CD14-positive monocyte (primary cell): ENCODE measurements around the gene TIMM50. TPM values are rescaled to one million over a fixed set of nuclear protein-coding genes. Genes with fewer than 3 reads are reported as not detected.
A peak's percentile ranks its signal among the peaks of the same experiment; 100 is the strongest.

Source experiments
- DNase-seq, 3 donors: peaks; one replicate each; pipeline ENCODE4 v3.0.0-alpha.2; 2011 to 2022
- H2AFZ ChIP-seq: 2 replicates; pipeline ENCODE4 v1.6.0; 2012; ENCODE audit warnings: mild to moderate bottlenecking, low read depth, low read length, inconsistent platforms; ENCODE audit not compliant: insufficient read depth, poor library complexity, severe bottlenecking
- H3K27ac ChIP-seq, 2 donors: 1 replicate in 1 of 2; 2 replicates in 1 of 2; pipeline ENCODE4 v1.5.1; 2012 to 2013; ENCODE audit warnings: low read length in 2 of 2, control low read depth in 1 of 2, inconsistent platforms in 1 of 2, low read depth in 1 of 2, mild to moderate bottlenecking in 1 of 2
- H3K27me3 ChIP-seq, 2 donors: one replicate each; pipeline versions ENCODE4 v1.6.0 to v1.6.1; 2011 to 2013; ENCODE audit warnings: low read length in 2 of 2; ENCODE audit not compliant: control insufficient read depth in 2 of 2, insufficient read depth in 2 of 2
- H3K36me3 ChIP-seq, 2 donors: replicated peaks in 1 of 2; 1 replicate in 1 of 2; 2 replicates in 1 of 2; pipeline versions ENCODE4 v1.5.1 to v1.6.1; 2012 to 2013; ENCODE audit warnings: low read length in 2 of 2, control low read depth in 1 of 2, inconsistent platforms in 1 of 2, mild to moderate bottlenecking in 1 of 2; ENCODE audit not compliant: insufficient read depth in 2 of 2, control insufficient read depth in 1 of 2
- H3K4me1 ChIP-seq, 2 donors: 1 replicate in 1 of 2; 2 replicates in 1 of 2; pipeline versions ENCODE4 v1.5.1 to v1.6.1; 2012 to 2013; ENCODE audit warnings: low read length in 2 of 2, control low read depth in 1 of 2, inconsistent platforms in 1 of 2, mild to moderate bottlenecking in 1 of 2, moderate library complexity in 1 of 2; ENCODE audit not compliant: insufficient read depth in 2 of 2, control insufficient read depth in 1 of 2
- H3K4me2 ChIP-seq: replicated peaks from 2 replicates; pipeline ENCODE3; 2012; ENCODE audit warnings: low read length, moderate library complexity, mild to moderate bottlenecking; ENCODE audit not compliant: poor library complexity, severe bottlenecking; ENCODE audit errors: extremely low read depth
- H3K4me3 ChIP-seq, 3 experiments: fragments of 200-600 bp in 1 of 3; sonication (generic) in 1 of 3; replicated peaks in 1 of 3; 1 replicate in 2 of 3; 2 replicates in 1 of 3; pipeline ENCODE4 v1.5.1; 2011 to 2013; ENCODE audit warnings: low read length in 3 of 3, mild to moderate bottlenecking in 3 of 3, control low read depth in 2 of 3, low read depth in 2 of 3, inconsistent platforms in 1 of 3, moderate library complexity in 1 of 3
- H3K79me2 ChIP-seq: 2 replicates; pipeline ENCODE4 v1.6.0; 2012; ENCODE audit warnings: mild to moderate bottlenecking, control low read depth, inconsistent platforms, low read length, moderate library complexity; ENCODE audit not compliant: insufficient read depth
- H3K9ac ChIP-seq: 2 replicates; pipeline ENCODE4 v1.6.0; 2017; ENCODE audit warnings: low read length, mild to moderate bottlenecking; ENCODE audit not compliant: insufficient read depth, poor library complexity, severe bottlenecking
- H3K9me3 ChIP-seq, 2 donors: replicated peaks in 1 of 2; 1 replicate in 1 of 2; 2 replicates in 1 of 2; pipeline versions ENCODE4 v1.5.1 to v1.6.1; 2012 to 2013; ENCODE audit warnings: low read length in 2 of 2, control low read depth in 1 of 2; ENCODE audit not compliant: control insufficient read depth in 1 of 2, insufficient read depth in 1 of 2
- H4K20me1 ChIP-seq: 2 replicates; pipeline ENCODE4 v1.6.0; 2012; ENCODE audit warnings: mild to moderate bottlenecking, low read length, control low read depth, moderate library complexity; ENCODE audit not compliant: insufficient read depth
- H3K27ac Mint-ChIP-seq, 7 donors: one replicate each; pipeline ENCODE4 v1.8.0; 2020; ENCODE audit warnings: mild to moderate bottlenecking in 7 of 7, mixed read lengths in 7 of 7, moderate library complexity in 6 of 7, inconsistent platforms in 2 of 7
- H3K27me3 Mint-ChIP-seq, 3 donors: one replicate each; pipeline ENCODE4 v1.8.0; 2021 to 2022; ENCODE audit warnings: low read depth in 3 of 3, mild to moderate bottlenecking in 3 of 3, mixed read lengths in 3 of 3, moderate library complexity in 3 of 3, inconsistent platforms in 1 of 3
- H3K36me3 Mint-ChIP-seq, 2 donors: one replicate each; pipeline ENCODE4 v1.8.0; 2020; ENCODE audit warnings: mixed read lengths in 2 of 2, inconsistent platforms in 1 of 2, mild to moderate bottlenecking in 1 of 2
- H3K4me1 Mint-ChIP-seq: one replicate; pipeline ENCODE4 v1.8.0; 2020; ENCODE audit warnings: mild to moderate bottlenecking, mixed read lengths
- H3K4me3 Mint-ChIP-seq, 2 donors: one replicate each; pipeline ENCODE4 v1.8.0; 2020; ENCODE audit warnings: mild to moderate bottlenecking in 2 of 2, mixed read lengths in 2 of 2, moderate library complexity in 1 of 2
- H3K9me3 Mint-ChIP-seq, 7 donors: one replicate each; pipeline ENCODE4 v1.8.0; 2020 to 2022; ENCODE audit warnings: mixed read lengths in 7 of 7, mild to moderate bottlenecking in 6 of 7, moderate library complexity in 6 of 7, inconsistent platforms in 2 of 7
- CTCF ChIP-seq: fragments of 200-600 bp; IDR thresholded peaks from one replicate; pipeline ENCODE4 v1.8.0; 2022; ENCODE audit warnings: antibody characterized with exemption, mild to moderate bottlenecking
- WGBS: methylation state at CpG from one replicate; pipeline ENCODE4 v1.1.5; 2013; ENCODE audit warnings: missing lambda C conversion rate; ENCODE audit not compliant: insufficient coverage; 5-methylcytosine and 5-hydroxymethylcytosine counted together
- intact Hi-C, 2 donors: fragments of 100-400 bp; cut with micrococcal nuclease; formaldehyde crosslinking; loops; one replicate each; pipeline versions ENCODE4 v1.15.0 to v1.15.1; 2023
- polyA plus RNA-seq, 3 donors: library from polyadenylated mRNA; depleted of rRNA in 1 of 3; unstranded in 2 of 3; stranded (reverse) in 1 of 3; fragments of 300-500 nt in 2 of 3; fragments of >200 nt in 1 of 3; fragmentation: Illumina TruSeq in 2 of 3; gene quantifications; 1 replicate in 2 of 3; 2 replicates in 1 of 3; pipeline ENCODE4 v1.2.3, GENCODE V29; 2012 to 2021

The TIMM50 gene
- polyA plus RNA-seq, 3 donors: 22.0 to 54.6 (median 43.8) TPM

DNA sequence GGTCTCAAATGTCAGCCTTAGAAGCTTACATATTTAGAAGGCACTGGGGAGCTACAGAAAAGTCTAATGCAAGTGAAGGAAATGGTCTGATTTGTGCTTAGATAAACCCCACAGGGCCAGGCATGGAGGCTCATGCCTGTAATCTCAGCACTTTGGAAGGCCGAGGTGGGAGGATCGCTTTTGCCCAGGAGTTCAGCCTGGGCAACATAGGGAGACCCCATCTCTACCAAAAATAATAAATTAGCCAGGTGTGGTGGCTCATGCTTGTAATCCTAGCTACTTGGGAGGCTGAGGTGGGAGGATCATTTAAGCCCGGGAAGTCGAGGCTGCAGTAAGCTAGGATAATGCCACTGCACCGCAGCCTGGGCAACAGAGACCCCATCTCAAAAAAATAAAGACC is 15.4 kb downstream of the TIMM50 start:
- Histone ChIP-seq H3K79me2 (no peaks in the 10 kb centered on the region), H3K27me3 (peaks cover 30 to 46% of the 10 kb centered on the region in 2 donors), H3K9me3 (peaks cover 0 to 7% of the 10 kb centered on the region in 2 donors), H4K20me1 (no peaks in the 10 kb centered on the region), H2AFZ (no peak overlapping the region), H3K4me1 (peaks cover 0 to 5% of the 10 kb centered on the region in 2 donors), H3K9ac (no peak overlapping the region), H3K4me3 (no peak overlapping the region), H3K4me2 (no peak overlapping the region), H3K27ac (no peak overlapping the region), H3K36me3 (peaks cover under 1 to 8% of the 10 kb centered on the region in 2 donors)
- TF ChIP-seq CTCF: no peak
- no CpG with 5 or more reads among the region's 5 CpGs for WGBS
- no peak overlapping the region for H3K27ac Mint-ChIP-seq
- H3K36me3 Mint-ChIP-seq: peaks cover 8 to 12% of the 10 kb centered on the region in 2 donors
- peaks cover 0 to 20% (median 3%) of the 10 kb centered on the region in 7 donors for H3K9me3 Mint-ChIP-seq
- H3K4me1 Mint-ChIP-seq: peaks cover 8% of the 10 kb centered on the region
- no peak overlapping the region for H3K4me3 Mint-ChIP-seq
- DNase-seq: no peak
- peaks cover 52 to 58% (median 57%) of the 10 kb centered on the region in 3 donors for H3K27me3 Mint-ChIP-seq
- intact Hi-C loops: loop anchor here in 1 of 2 donors (10.0 kb wide), 1 partner anchor 179 kb away; no protein-coding TSS in a partner anchor

DNA sequence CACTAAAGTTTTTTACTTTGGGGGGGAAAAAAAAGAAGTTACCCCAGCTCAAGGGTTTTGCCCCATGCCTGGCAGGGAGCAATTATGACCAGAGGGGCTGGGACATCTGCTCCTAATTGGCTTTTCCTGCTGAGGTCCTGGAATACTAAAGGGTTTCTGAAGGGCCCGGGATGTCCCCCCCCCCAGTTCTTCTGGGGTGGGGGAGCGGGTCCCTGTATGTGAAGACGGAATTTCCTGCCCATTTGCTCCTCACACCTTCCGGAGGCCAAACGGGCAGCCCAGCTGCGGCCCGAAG is 17.0 kb downstream of the TIMM50 start:
- H3K4me3 ChIP-seq: no peak overlapping the region
- H3K9ac ChIP-seq: no peak overlapping the region
- no peak overlapping the region for H3K27ac ChIP-seq
- H3K4me2 ChIP-seq: no peak overlapping the region
- H3K4me3 Mint-ChIP-seq: peak overlapping the region in 1 of 2 donors; percentile 86
- H3K27me3 Mint-ChIP-seq: peaks cover 61 to 69% (median 64%) of the 10 kb centered on the region in 3 donors
- DNase-seq: no peak
- H3K4me1 ChIP-seq: peaks cover 4 to 5% of the 10 kb centered on the region in 2 donors
- H3K36me3 ChIP-seq: no peaks in the 10 kb centered on the region
- no CpG with 5 or more reads among the region's 7 CpGs for WGBS
- peaks cover 8% of the 10 kb centered on the region for H3K4me1 Mint-ChIP-seq
- intact Hi-C loops: loop anchor here in 1 of 2 donors (10.0 kb wide), 1 partner anchor 177 kb away; no protein-coding TSS in a partner anchor
- peaks cover 0 to 11% of the 10 kb centered on the region in 2 donors for H3K36me3 Mint-ChIP-seq
- no peaks in the 10 kb centered on the region for H4K20me1 ChIP-seq
- no peak overlapping the region for H3K27ac Mint-ChIP-seq
- peaks cover 30 to 60% of the 10 kb centered on the region in 2 donors for H3K27me3 ChIP-seq
- peak overlapping the region; percentile 30 for H2AFZ ChIP-seq
- peaks cover 0 to 7% of the 10 kb centered on the region in 2 donors for H3K9me3 ChIP-seq
- H3K79me2 ChIP-seq: no peaks in the 10 kb centered on the region
- peaks cover 0 to 20% (median 3%) of the 10 kb centered on the region in 7 donors for H3K9me3 Mint-ChIP-seq
- TF ChIP-seq CTCF: no peak
